AG04450 (cell line): ENCODE measurements around the gene NXPH1. TPM values are rescaled to one million over a fixed set of nuclear protein-coding genes. Genes with fewer than 3 reads are reported as not detected.

Experiments
- CTCF ChIA-PET: fragments of 300-600, 350-600 bp; formaldehyde crosslinking; extraction: SDS; loops from one replicate; lab custom pipeline; 2022; ENCODE audit warnings: antibody characterized with exemption, inconsistent platforms; lab: Charles Lee
- POLR2A ChIA-PET: fragments of 350-600 bp; formaldehyde crosslinking; extraction: SDS; loops from one replicate; lab custom pipeline; 2021; ENCODE audit warnings: antibody characterized with exemption, inconsistent platforms; lab: Yijun Ruan, JAX
- DNase-seq: peaks from one replicate; pipeline ENCODE4 v3.0.0-alpha.2; 2011; ENCODE audit warnings: low read depth, low spot score
- H3K27ac ChIP-seq: one replicate; pipeline ENCODE4 v1.5.1; 2012; ENCODE audit warnings: low read depth, low read length, control low read depth
- H3K27me3 ChIP-seq: one replicate; pipeline ENCODE4 v1.6.0; 2012; ENCODE audit warnings: low read length; ENCODE audit not compliant: control insufficient read depth, insufficient read depth
- H3K4me3 ChIP-seq: 2 replicates; pipeline ENCODE4 v1.5.1; 2011; ENCODE audit warnings: mild to moderate bottlenecking, low read depth, low read length, control low read depth
- H3K9me3 ChIP-seq: 2 replicates; pipeline ENCODE4 v1.5.1; 2012; ENCODE audit warnings: low read length; ENCODE audit not compliant: control insufficient read depth, insufficient read depth
- CTCF ChIP-seq: IDR thresholded peaks from 2 replicates; pipeline ENCODE4 v1.5.1; 2011; ENCODE audit warnings: low read depth, low read length, control low read depth, inconsistent platforms
- polyA plus RNA-seq: library from polyadenylated mRNA; depleted of rRNA; stranded (reverse); fragments of >200 nt; gene quantifications from 2 replicates; pipeline ENCODE4 v1.2.3, GENCODE V29; 2011

Gene NXPH1
- polyA plus RNA-seq, 1 experiment = not detected

GRCh38 chr7:8531991-8532515 lies 98.6 kb downstream of the NXPH1 start:
- CTCF ChIA-PET = no interaction called here
- Histone ChIP-seq H3K9me3 (peaks cover 8% of the 10 kb centered on the region; the same call in 1 of the 2 replicates), H3K27me3 (no peaks in the 10 kb centered on the region), H3K27ac (no peak overlapping the region), H3K4me3 (no peak overlapping the region)
- POLR2A ChIA-PET = no interaction called here
- TF ChIP-seq CTCF = no peak
- DNase-seq = no peak

- TF ChIP-seq CTCF = no peak
- CTCF ChIA-PET = no interaction called here
- POLR2A ChIA-PET = no interaction called here
These were observed 103.0 kb downstream of the NXPH1 start for GRCh38 chr7:8536431-8536830.

GRCh38 chr7:8549046-8549445 lies 115.6 kb downstream of the NXPH1 start:
- H3K4me3 ChIP-seq = no peak overlapping the region
- no peaks in the 10 kb centered on the region for H3K27me3 ChIP-seq
- no peak for TF ChIP-seq CTCF
- POLR2A ChIA-PET = no interaction called here
- H3K9me3 ChIP-seq = no peaks in the 10 kb centered on the region; the same call in 1 of the 2 replicates
- DNase-seq = no peak
- no peak overlapping the region for H3K27ac ChIP-seq
- CTCF ChIA-PET = no interaction called here

More at GRCh38 chr7:8536431-8536830, 103.0 kb downstream of the NXPH1 start:
- no peak for DNase-seq
- H3K4me3 ChIP-seq = no peak overlapping the region
- H3K9me3 ChIP-seq = no peaks in the 10 kb centered on the region; the same call in 1 of the 2 replicates
- no peaks in the 10 kb centered on the region for H3K27me3 ChIP-seq
- no peak overlapping the region for H3K27ac ChIP-seq

- TF ChIP-seq CTCF = no peak
- no peak for DNase-seq
- H3K9me3 ChIP-seq = peaks cover 11% of the 10 kb centered on the region; the same call in 1 of the 2 replicates
- no peak overlapping the region for H3K27ac ChIP-seq
- no peaks in the 10 kb centered on the region for H3K27me3 ChIP-seq
- no peak overlapping the region for H3K4me3 ChIP-seq
- POLR2A ChIA-PET = no interaction called here
- CTCF ChIA-PET = no interaction called here
These were observed 127.1 kb downstream of the NXPH1 start for GRCh38 chr7:8560501-8560900.

- Histone ChIP-seq H3K27me3 (no peaks in the 10 kb centered on the region), H3K9me3 (peaks cover 9% of the 10 kb centered on the region; the same call in 1 of the 2 replicates), H3K4me3 (no peak overlapping the region), H3K27ac (no peak overlapping the region)
- TF ChIP-seq CTCF = no peak
- no peak for DNase-seq
- CTCF ChIA-PET = no interaction called here
- POLR2A ChIA-PET = no interaction called here
These were observed 128.0 kb downstream of the NXPH1 start for GRCh38 chr7:8561449-8561848.
